Ovary (tissue), 3 donors: ENCODE measurements around the gene HAUS8.

Source experiments
- EP300 ChIP-seq: sonication (generic); formaldehyde crosslinking; IDR thresholded peaks from one replicate; pipeline ENCODE4 v1.6.1; 2017; ENCODE audit warnings: antibody characterized with exemption
- POLR2A ChIP-seq: fragments of 450-650 bp; IDR thresholded peaks from one replicate; pipeline ENCODE4 v1.6.1; 2017; ENCODE audit warnings: antibody characterized with exemption, mild to moderate bottlenecking, moderate library complexity
- TF ChIP-seq, protein P1 (sequence below), 3 donors: fragments of 450-650 bp in 2 of 3; fragments of 200-600 bp in 1 of 3; IDR thresholded peaks; one replicate each; pipeline versions ENCODE4 v1.5.1 to v1.8.0; 2016 to 2022; ENCODE audit warnings: antibody characterized with exemption in 3 of 3, mild to moderate bottlenecking in 1 of 3
- donor health status: DM: no; HTN: no; CAD: no.

DNA sequence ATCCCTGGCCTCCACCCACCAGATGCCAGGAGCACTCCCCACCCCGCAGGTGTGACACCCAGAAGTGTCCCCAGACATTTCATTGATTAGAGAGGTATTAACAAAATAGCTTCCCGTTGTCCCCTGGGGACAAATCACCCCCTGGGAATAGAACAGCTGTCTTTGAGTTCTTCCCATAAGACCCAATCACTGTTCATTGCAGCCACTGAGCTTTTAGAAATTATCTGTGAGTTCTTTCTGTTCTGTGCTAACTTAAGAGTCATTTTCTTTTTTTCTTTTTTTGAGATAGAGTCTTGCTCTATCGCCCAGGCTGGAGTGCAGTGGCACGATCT is 33.2 kb upstream of the HAUS8 start:
- TF ChIP-seq, protein P1, sequence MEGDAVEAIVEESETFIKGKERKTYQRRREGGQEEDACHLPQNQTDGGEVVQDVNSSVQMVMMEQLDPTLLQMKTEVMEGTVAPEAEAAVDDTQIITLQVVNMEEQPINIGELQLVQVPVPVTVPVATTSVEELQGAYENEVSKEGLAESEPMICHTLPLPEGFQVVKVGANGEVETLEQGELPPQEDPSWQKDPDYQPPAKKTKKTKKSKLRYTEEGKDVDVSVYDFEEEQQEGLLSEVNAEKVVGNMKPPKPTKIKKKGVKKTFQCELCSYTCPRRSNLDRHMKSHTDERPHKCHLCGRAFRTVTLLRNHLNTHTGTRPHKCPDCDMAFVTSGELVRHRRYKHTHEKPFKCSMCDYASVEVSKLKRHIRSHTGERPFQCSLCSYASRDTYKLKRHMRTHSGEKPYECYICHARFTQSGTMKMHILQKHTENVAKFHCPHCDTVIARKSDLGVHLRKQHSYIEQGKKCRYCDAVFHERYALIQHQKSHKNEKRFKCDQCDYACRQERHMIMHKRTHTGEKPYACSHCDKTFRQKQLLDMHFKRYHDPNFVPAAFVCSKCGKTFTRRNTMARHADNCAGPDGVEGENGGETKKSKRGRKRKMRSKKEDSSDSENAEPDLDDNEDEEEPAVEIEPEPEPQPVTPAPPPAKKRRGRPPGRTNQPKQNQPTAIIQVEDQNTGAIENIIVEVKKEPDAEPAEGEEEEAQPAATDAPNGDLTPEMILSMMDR (IDR thresholded peaks at IDR 0.05), result no peak
- no peak for TF ChIP-seq POLR2A
- TF ChIP-seq EP300, result no peak
